DLD1 (cell line): ENCODE measurements around the gene FIGNL1.
"Not testable (repeated sequence)": the region's sequence is repeated elsewhere in the genome, so short reads cannot be mapped to it uniquely, and the experiment has no call there.

ENCODE experiments used
- in situ Hi-C: cut with HindIII; loops from 2 replicates; pipeline ENCODE4 v1.10.0; 2017; ENCODE audit warnings: low sequenced_read_pairs

Gene FIGNL1

GRCh38 chr7:50471970-50472369 is 21.8 kb upstream of the FIGNL1 start:
- in situ Hi-C loops: no loop called here

- in situ Hi-C loops: no loop called here
Measured at GRCh38 chr7:50470250-50471163, 20.4 kb upstream of the FIGNL1 start.

GRCh38 chr7:50469181-50469580 is 19.0 kb upstream of the FIGNL1 start:
- in situ Hi-C loops: no loop called here

GRCh38 chr7:50467817-50468610 is 17.9 kb upstream of the FIGNL1 start:
- in situ Hi-C loops: no loop called here

- in situ Hi-C loops: no loop called here
Measured at GRCh38 chr7:50466815-50467585, 16.9 kb upstream of the FIGNL1 start.

- in situ Hi-C loops: no loop called here
Measured at GRCh38 chr7:50463035-50463434, 12.9 kb upstream of the FIGNL1 start.

- in situ Hi-C loops: no loop called here
Measured at GRCh38 chr7:50462361-50462760, 12.2 kb upstream of the FIGNL1 start.

GRCh38 chr7:50461695-50462094 is 11.5 kb upstream of the FIGNL1 start:
- in situ Hi-C loops: no loop called here

GRCh38 chr7:50459183-50459582 is 9.0 kb upstream of the FIGNL1 start:
- in situ Hi-C loops: not testable (repeated sequence)

- in situ Hi-C loops: not testable (repeated sequence)
Measured at GRCh38 chr7:50458651-50459050, 8.5 kb upstream of the FIGNL1 start.

GRCh38 chr7:50456371-50457123 is 6.4 kb upstream of the FIGNL1 start:
- in situ Hi-C loops: no loop called here

GRCh38 chr7:50455658-50456057 is 5.5 kb upstream of the FIGNL1 start:
- in situ Hi-C loops: no loop called here

GRCh38 chr7:50454968-50455367 is 4.8 kb upstream of the FIGNL1 start:
- in situ Hi-C loops: no loop called here

GRCh38 chr7:50450590-50451032 is 461 bp upstream of the FIGNL1 start:
- in situ Hi-C loops: no loop called here

GRCh38 chr7:50449501-50449880 is 659 bp downstream of the FIGNL1 start:
- in situ Hi-C loops: loop anchor here (25.0 kb wide), 1 partner anchor 237 kb away; no protein-coding TSS in a partner anchor

GRCh38 chr7:50448823-50449222 is 1.3 kb downstream of the FIGNL1 start:
- in situ Hi-C loops: loop anchor here (25.0 kb wide), 1 partner anchor 237 kb away; no protein-coding TSS in a partner anchor

- in situ Hi-C loops: loop anchor here (25.0 kb wide), 1 partner anchor 234 kb away; no protein-coding TSS in a partner anchor
Measured at GRCh38 chr7:50446542-50446960, 3.6 kb downstream of the FIGNL1 start.

GRCh38 chr7:50436133-50436806 is 13.9 kb downstream of the FIGNL1 start:
- in situ Hi-C loops: loop anchor here (25.0 kb wide), 1 partner anchor 224 kb away; no protein-coding TSS in a partner anchor

- in situ Hi-C loops: loop anchor here (25.0 kb wide), 1 partner anchor 220 kb away; no protein-coding TSS in a partner anchor
Measured at GRCh38 chr7:50431722-50432305, 18.3 kb downstream of the FIGNL1 start.
